Superior temporal gyrus (tissue), 1 donor: Measurements from ENCODE around the gene CYP11A1.

Source experiments
- DNase-seq: peaks from one replicate; pipeline ENCODE4 v3.0.0-alpha.2; 2016; ENCODE audit errors: extremely low spot score

The CYP11A1 gene

DNA sequence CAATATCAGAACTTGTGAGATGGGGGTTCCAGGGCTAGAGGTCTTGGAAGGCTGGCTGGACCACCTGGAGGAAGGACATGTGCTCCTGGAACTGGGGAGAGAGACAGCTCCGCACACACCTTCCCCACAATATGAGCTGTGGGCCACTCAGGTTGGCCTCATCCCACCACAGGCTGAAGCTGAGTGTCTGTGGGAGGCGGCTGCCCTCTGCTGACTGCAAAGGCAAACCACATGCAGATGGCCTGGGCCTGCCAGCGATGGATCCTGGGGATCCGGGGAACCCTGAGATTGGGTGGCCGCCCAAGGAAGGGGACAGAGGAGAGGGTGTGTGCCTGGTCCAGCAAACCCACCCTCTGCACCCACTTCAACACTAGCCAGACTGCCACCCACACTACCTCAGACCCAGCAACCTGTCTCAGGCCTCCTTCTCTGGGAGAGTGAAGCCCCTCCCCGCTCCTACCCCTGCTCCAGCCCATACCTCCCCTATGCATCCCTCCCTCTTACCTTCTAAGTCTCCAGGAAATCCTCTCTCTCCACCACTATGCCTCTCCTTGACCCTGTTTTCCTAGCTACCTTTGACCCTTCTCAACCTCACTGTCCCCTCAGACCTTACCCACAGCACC is 44.8 kb downstream of the CYP11A1 start:
- peak; percentile 57 for DNase-seq

GRCh38 chr15:74320352-74321247 is 46.8 kb downstream of the CYP11A1 start:
- peak; percentile 73 for DNase-seq

DNA sequence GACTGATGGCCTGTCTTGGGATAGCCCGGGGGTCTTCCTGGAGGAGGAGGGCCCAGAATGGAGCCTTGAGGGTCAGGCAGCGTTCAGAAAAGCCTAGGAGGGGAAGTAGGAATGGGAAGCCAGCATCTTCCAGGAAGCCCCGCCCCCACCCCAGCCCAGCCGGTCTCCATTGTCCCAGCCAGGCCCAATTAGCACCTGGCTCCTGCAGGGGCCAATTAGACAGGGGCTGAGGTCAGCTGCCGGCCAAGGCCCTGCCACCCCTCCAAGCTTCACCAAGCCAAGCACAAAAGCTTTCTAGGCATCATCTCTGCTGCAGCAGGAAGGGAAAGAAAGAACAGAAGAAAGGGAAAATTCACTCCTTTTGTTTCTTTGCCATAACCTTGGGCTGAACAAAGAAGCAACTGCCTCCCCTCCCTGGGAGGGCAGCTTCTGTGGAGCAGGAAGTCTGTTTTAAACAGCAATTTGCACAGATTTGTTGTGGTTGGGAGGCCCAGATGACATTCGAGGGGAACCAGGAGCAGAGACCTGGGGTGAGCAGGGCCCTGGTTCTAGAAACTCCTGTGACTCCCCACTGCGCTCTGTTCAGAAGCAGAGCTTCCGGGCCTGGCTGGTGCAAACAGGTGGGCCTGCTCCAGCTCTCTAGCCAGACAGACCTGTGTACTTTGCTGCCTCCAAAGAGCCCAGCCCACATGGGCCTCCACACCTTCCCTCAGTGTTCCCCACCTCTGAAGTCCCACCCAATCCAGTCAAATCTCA is 47.7 kb downstream of the CYP11A1 start:
- no peak for DNase-seq

GRCh38 chr15:74319138-74319460 is 48.3 kb downstream of the CYP11A1 start:
- no peak for DNase-seq

- DNase-seq = no peak
Observed at GRCh38 chr15:74318376-74319137, 48.9 kb downstream of the CYP11A1 start.

DNA sequence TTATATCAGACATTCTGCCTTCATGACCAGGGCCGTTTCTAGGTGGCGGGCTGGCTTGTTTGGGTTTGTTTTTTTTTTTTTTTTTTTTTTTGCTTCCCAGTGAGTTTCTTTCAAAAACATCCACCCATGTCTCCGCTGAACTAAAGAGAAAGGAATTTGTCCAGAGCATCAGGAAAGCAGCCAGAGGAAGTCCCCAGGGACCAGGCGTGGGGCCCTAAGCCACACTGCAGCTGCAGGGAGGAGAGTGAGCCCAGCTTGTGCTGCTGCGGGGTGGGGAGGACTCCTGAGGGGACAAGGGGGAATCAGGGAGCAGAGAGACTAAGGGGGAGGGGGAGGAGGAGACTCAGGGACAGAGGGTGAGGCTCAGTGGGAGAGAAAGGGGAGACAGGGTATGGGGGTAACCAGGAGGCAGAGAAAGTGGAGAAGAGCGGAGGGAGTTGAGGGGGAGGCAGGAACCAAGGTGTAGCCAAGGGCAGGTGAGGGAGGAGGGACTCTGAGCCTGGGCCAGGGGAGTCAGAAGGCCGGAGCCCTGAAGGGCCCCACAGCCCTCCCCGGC is 49.5 kb downstream of the CYP11A1 start:
- DNase-seq = no peak

DNA sequence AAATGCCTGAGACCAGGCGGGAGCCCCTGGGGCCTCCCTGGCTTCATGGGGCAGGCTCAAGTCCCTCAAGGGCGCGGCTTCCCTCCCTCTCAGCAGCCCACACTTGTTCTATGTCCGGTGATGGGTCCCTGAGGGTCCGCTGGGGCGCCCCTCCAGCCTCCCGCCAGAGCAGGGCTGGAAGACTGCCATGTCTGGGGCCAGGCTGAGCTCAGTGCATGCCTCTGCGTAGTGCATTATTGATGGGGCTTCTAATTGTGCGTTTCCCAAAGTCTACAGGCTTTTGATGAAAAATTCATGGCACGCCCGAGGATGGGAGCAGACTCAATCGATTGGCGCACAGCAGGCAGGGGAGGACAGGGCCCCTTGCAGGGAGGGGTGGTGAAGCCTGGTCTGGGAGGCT is 51.3 kb downstream of the CYP11A1 start:
- DNase-seq = no peak

DNA sequence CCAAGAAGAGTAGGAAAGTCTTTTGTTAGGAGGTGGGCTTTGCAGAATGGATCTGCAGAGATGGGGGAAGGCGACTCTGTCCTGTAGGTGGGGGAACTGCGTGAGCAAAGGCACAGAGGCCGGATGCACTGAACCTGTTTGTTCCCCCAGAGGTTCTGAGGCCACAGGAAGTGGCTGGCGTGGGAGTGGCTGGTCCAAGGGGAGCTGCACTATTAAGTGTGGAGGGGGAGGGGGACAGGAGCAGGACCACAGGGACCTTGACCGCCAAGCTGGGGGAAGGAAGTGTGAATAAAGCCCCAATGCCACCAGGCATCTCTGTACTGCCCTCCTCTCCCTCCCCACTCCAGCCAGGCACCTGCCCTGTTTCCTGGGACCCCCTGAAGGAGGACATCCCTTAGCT is 51.8 kb downstream of the CYP11A1 start:
- no peak for DNase-seq

GRCh38 chr15:74314795-74315438 is 52.5 kb downstream of the CYP11A1 start:
- DNase-seq = no peak

GRCh38 chr15:74313889-74314288 is 53.6 kb downstream of the CYP11A1 start:
- no peak for DNase-seq

- DNase-seq = no peak
Observed at GRCh38 chr15:74312445-74313007, 54.9 kb downstream of the CYP11A1 start.

DNA sequence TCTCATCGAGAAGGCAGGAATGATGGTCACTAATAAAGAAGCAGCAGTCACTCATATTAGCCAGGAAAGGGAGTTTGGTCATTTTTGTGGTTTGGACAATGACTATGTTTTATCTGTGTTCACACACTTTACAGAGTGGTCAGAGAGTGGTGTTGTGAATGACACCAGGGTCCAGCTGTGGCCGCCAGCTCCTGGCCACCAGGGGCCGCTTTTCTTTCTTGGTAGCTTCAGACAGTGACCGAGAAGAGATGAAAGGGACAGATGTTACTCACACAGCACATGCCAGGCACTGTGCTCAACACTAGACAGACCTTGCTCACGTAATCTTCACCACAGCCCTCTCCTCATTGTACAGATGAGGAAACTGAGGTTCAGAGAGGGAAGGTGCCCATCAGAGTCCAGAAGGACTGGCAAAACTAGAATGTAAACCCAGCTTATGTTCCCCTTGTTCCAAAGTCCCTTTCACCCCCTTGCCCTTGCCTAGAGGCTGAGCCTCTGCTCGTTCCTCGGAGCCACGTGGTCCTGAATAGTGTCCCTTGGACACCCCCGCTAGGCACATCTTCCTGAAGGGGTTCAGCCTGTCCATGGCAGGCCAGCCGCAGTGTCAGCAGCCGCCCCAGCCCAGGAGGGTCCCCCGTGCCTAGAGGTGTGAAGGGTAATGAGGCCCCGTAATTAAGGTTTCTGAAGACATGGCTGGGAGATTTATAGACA is 55.6 kb downstream of the CYP11A1 start:
- DNase-seq = no peak

DNA sequence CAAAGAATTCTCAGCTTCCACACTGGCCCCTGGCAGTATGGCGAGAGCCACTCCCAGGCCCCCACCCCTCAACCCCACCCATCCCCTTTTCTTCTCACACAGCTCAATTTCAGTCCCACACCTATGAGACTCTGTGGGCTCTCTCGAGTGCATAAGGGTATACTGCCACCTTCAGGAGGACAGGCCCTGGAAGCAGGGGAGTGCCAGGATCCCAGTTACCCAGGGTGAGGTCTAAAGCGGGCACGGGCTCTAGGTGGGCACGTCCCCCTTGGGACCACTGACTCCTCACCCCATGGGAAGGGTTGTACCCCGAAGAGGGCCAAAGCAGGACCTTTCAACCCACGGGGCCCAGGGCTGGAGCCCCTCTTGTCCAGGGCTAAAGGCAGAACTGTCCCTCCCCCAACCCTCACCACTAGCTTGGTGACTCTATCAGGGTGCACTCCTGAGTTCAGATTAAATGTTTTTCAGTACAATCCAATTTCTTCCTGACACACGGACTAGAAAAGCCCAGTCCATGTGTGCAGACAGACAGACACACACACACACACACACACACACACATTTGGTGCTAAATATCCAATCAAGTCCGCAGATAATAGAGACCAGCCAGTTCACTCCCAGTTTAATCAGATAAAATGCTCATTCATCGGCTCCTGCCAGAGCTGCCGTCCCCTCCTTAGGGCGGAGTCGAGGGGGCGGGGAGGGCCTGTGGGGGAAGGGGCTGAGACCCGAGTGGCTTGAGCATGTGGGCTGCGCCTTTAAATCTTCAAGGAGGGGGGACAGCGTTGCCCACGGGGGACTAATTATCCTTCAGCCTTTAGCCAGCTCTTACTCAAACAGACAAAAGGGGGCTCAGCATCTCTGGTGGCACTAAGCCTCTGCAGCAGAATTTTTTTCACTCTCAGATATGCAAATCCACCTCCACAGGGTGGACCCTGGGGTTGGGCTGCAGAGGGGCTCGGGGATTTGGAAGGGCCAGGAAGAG is 59.3 kb downstream of the CYP11A1 start:
- DNase-seq = peak; percentile 71

DNA sequence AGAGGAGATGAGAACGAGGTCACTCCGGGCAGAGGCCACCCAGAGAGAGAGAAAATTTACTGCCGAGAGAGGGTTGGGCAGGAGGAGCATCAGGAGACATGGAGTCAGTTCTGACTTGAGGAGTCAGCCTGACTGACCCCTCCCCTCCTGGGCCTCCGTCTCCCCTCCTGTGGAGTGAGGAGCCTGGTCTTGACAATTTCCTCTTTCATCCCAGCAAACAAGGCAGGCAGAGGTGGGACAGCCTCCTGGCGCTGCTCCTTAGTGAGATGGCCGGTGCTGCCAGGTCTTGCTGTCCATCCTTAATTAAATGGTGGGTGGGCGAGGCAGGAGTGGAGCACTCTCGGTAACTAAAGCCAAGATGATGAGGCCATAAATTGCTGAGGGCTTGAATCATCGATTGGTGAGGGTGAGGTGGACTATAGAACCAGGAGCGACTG is 60.6 kb downstream of the CYP11A1 start:
- no peak for DNase-seq

- DNase-seq = no peak
Observed at GRCh38 chr15:74305687-74306086, 61.8 kb downstream of the CYP11A1 start.

GRCh38 chr15:74304431-74304830 is 63.0 kb downstream of the CYP11A1 start:
- no peak for DNase-seq

- DNase-seq = no peak
Observed at GRCh38 chr15:74303741-74304309, 63.6 kb downstream of the CYP11A1 start.

GRCh38 chr15:74302821-74303359 is 64.6 kb downstream of the CYP11A1 start:
- DNase-seq = peak; percentile 40
